ENCODE measurements around the gene SDR42E2. TPM values are rescaled to one million over a fixed set of nuclear protein-coding genes. Genes with fewer than 3 reads are reported as not detected.

SDR42E2 gene
- total and polyA plus RNA-seq, 2 donors (not counting 3 experiments of a cell fraction or from before 2014, with no cell fraction given), result 0.03 to 0.13 TPM

GRCh38 chr16:22163806-22164205 lies 1.5 kb downstream of the SDR42E2 start:
- POLR2A ChIA-PET, result no interaction called here
- FAIRE-seq (no peak), DNase-seq (ENCODE audit: low read depth, low spot score) (no peak)
- dilution Hi-C loops (cut with MboI; ENCODE audit: extremely low pct_ligation_motif_present, low sequenced_read_pairs) (no loop called here), intact Hi-C loops (cut with micrococcal nuclease) (no loop called here)
- Histone ChIP-seq H2AFZ (ENCODE audit: low read depth, low read length) (no peak overlapping the region), H3K9ac (replicated peaks; ENCODE audit: extremely low read depth, insufficient read depth, low read length) (no peak overlapping the region), H3K27ac (ENCODE audit: insufficient read depth, low read depth, low read length) (no peak overlapping the region), H3K4me3 (replicated peaks in 1 of 3; ENCODE audit: insufficient read depth in 1 of 3, low read depth in 1 of 3, low read length in 3 of 3) (no peak overlapping the region), H3K79me2 (ENCODE audit: control insufficient read depth, insufficient read depth, low read length) (no peaks in the 10 kb centered on the region), H3K9me1 (replicated peaks; ENCODE audit: control insufficient read depth, extremely low read depth, insufficient read depth, low read length) (no peaks in the 10 kb centered on the region), H3K36me3 (ENCODE audit: control insufficient read depth in 2 of 2, extremely low read depth in 1 of 2, insufficient read depth in 2 of 2, low read length in 2 of 2) (no peaks in the 10 kb centered on the region), H3K4me1 (ENCODE audit: control insufficient read depth, extremely low read depth, insufficient read depth, low read length) (no peaks in the 10 kb centered on the region), H3K27me3 (ENCODE audit: control insufficient read depth in 2 of 2, insufficient read depth in 2 of 2, low read length in 2 of 2) (peaks cover 17 to 29% of the 10 kb centered on the region in 2 experiments), H4K20me1 (replicated peaks; ENCODE audit: control insufficient read depth, extremely low read depth, insufficient read depth, low read length) (no peaks in the 10 kb centered on the region), H3K9me3 (replicated peaks; ENCODE audit: control insufficient read depth, insufficient read depth, low read length) (no peaks in the 10 kb centered on the region), H3K4me2 (ENCODE audit: insufficient read depth, low read length) (no peak overlapping the region)
- no TSS peak for BruUV-seq (replicated peaks)
- CTCF ChIA-PET, result no interaction called here
- TF ChIP-seq JUN (IDR thresholded peaks at IDR 0.05; ENCODE audit: borderline replicate concordance, insufficient read depth, insufficient read length, low read depth) (no peak), EZH2 (IDR thresholded peaks at IDR 0.05; ENCODE audit: borderline replicate concordance, low read depth, low read length, severe bottlenecking) (no peak), FOS (IDR thresholded peaks at IDR 0.05; ENCODE audit: borderline replicate concordance, insufficient read depth, low read length) (no peak), MAX (IDR thresholded peaks at IDR 0.05; ENCODE audit: insufficient read depth, insufficient read length) (no peak), MYC (IDR thresholded peaks at IDR 0.05; ENCODE audit: low read depth, low read length) (no peak), POLR2AphosphoS5 (IDR thresholded peaks at IDR 0.05; ENCODE audit: insufficient read depth, low read depth, low read length) (no peak), CTCF (IDR thresholded peaks at IDR 0.05; ENCODE audit: extremely low read depth in 1 of 2, insufficient read depth in 1 of 2, low read depth in 1 of 2, low read length in 2 of 2) (no peak), POLR2A (IDR thresholded peaks at IDR 0.05; ENCODE audit: low read depth, low read length) (no peak), GATA2 (IDR thresholded peaks at IDR 0.05; ENCODE audit: insufficient read depth, insufficient read length, low read depth, low read length) (no peak)
